A673 (cell line): ENCODE data around the gene GALM. TPM values are rescaled to one million over a fixed set of nuclear protein-coding genes. Genes with fewer than 3 reads are reported as not detected.
"Not testable (repeated sequence)": the region's sequence is repeated elsewhere in the genome, so short reads cannot be mapped to it uniquely, and the experiment has no call there.

Source experiments
- BruUV-seq: library from RNA; stranded (reverse); fragments of 400-500 nt; replicated peaks from 2 replicates; lab custom pipeline; 2021; lab: Mats Ljungman, UMichigan
- CTCF ChIA-PET: fragments of 300-600 bp; sonication (Branson Sonifier 250); formaldehyde crosslinking; loops from one replicate; lab custom pipeline; 2022; ENCODE audit warnings: antibody characterized with exemption; lab: Charles Lee
- POLR2A ChIA-PET: fragments of 300-600 bp; sonication (Branson Sonifier 250); formaldehyde crosslinking; loops from one replicate; lab custom pipeline; 2022; ENCODE audit warnings: antibody characterized with exemption; ENCODE audit not compliant: low non-redundant PET; lab: Charles Lee
- DNase-seq: peaks from one replicate; pipeline ENCODE4 v3.0.0-alpha.2; 2015; ENCODE audit warnings: low spot score
- H3K27ac ChIP-seq: fragments of 200-600 bp; sonication (generic); 2 replicates; pipeline ENCODE4 v1.5.1; 2016; ENCODE audit warnings: mixed run types, low read depth, mild to moderate bottlenecking, mixed read lengths, antibody characterized with exemption, low read length; ENCODE audit not compliant: poor library complexity, severe bottlenecking
- H3K27me3 ChIP-seq: fragments of 200-600 bp; sonication (generic); replicated peaks from 2 replicates; pipeline ENCODE4 v1.6.1; 2017; ENCODE audit warnings: mixed run types, low read depth, mild to moderate bottlenecking, mixed read lengths, antibody characterized with exemption, low read length; ENCODE audit not compliant: insufficient read depth, poor library complexity
- H3K36me3 ChIP-seq: fragments of 200-600 bp; sonication (generic); 2 replicates; pipeline ENCODE4 v1.6.1; 2016; ENCODE audit warnings: mixed run types, mild to moderate bottlenecking, mixed read lengths, antibody characterized with exemption, low read length; ENCODE audit not compliant: insufficient read depth, poor library complexity, severe bottlenecking
- H3K4me1 ChIP-seq: fragments of 200-600 bp; sonication (generic); 2 replicates; pipeline ENCODE4 v1.6.1; 2017; ENCODE audit warnings: mixed run types, mild to moderate bottlenecking, mixed read lengths, antibody characterized with exemption, low read length; ENCODE audit not compliant: insufficient read depth, poor library complexity, severe bottlenecking
- H3K4me3 ChIP-seq: fragments of 200-600 bp; sonication (generic); 2 replicates; pipeline ENCODE4 v1.5.1; 2016; ENCODE audit warnings: low read depth, mixed run types, mild to moderate bottlenecking, mixed read lengths, low read length; ENCODE audit not compliant: poor library complexity, severe bottlenecking
- H3K9me3 ChIP-seq: fragments of 200-600 bp; sonication (generic); 2 replicates; pipeline ENCODE4 v1.6.1; 2016; ENCODE audit warnings: mixed run types, low read depth, mild to moderate bottlenecking, mixed read lengths, antibody characterized with exemption, low read length; ENCODE audit not compliant: poor library complexity, severe bottlenecking
- CTCF ChIP-seq: fragments of 300-800, 200-600 bp; sonication (generic); conservative IDR thresholded peaks from 2 replicates; pipeline ENCODE4 v1.5.1; 2017; ENCODE audit warnings: low read depth, mild to moderate bottlenecking, antibody characterized with exemption, low read length, moderate library complexity, mixed read lengths
- EZH2 ChIP-seq: fragments of 200-600 bp; sonication (generic); IDR thresholded peaks from 2 replicates; pipeline ENCODE4 v1.6.1; 2017; ENCODE audit warnings: borderline replicate concordance, low read depth, mild to moderate bottlenecking, mixed read lengths, antibody characterized with exemption, low read length; ENCODE audit not compliant: poor library complexity, severe bottlenecking
- intact Hi-C: fragments of 100-400 bp; cut with micrococcal nuclease; formaldehyde crosslinking; loops from one replicate; pipeline ENCODE4 v1.10.0; 2022; ENCODE audit not compliant: unreplicated experiment
- total RNA-seq: library from RNA; stranded (reverse); gene quantifications from 2 replicates; pipeline ENCODE4 v1.2.3, GENCODE V29; 2021

The GALM gene
- total RNA-seq, 1 experiment from 2014 or later = 6.6 TPM

GRCh38 chr2:38682008-38682575 lies 16.2 kb downstream of the GALM start:
- no TSS peak for BruUV-seq
- Histone ChIP-seq H3K36me3 (no peaks in the 10 kb centered on the region), H3K27ac (no peak overlapping the region), H3K4me3 (no peak overlapping the region), H3K4me1 (no peaks in the 10 kb centered on the region), H3K27me3 (no peaks in the 10 kb centered on the region), H3K9me3 (no peaks in the 10 kb centered on the region)
- CTCF ChIA-PET = no interaction called here
- POLR2A ChIA-PET = interaction anchor here (0.5 kb wide), 1 partner anchor 35 kb away, joined by 3 read pairs; no protein-coding TSS in a partner anchor
- intact Hi-C loops = no loop called here
- DNase-seq = no peak
- TF ChIP-seq CTCF = no peak
- no peak for TF ChIP-seq EZH2

GRCh38 chr2:38682620-38683019 lies 16.7 kb downstream of the GALM start:
- DNase-seq, H3K9me3 ChIP-seq, H3K4me3 ChIP-seq, H3K27ac ChIP-seq, CTCF ChIA-PET, BruUV-seq, H3K27me3 ChIP-seq, H3K4me1 ChIP-seq, intact Hi-C loops, H3K36me3 ChIP-seq: not testable (repeated sequence)
- POLR2A ChIA-PET = interaction anchor here (0.5 kb wide), 1 partner anchor 34 kb away, joined by 3 read pairs; no protein-coding TSS in a partner anchor

GRCh38 chr2:38683766-38684165 lies 17.9 kb downstream of the GALM start:
- Histone ChIP-seq H3K9me3 (no peaks in the 10 kb centered on the region), H3K4me3 (no peak overlapping the region), H3K36me3 (no peaks in the 10 kb centered on the region), H3K27ac (no peak overlapping the region), H3K4me1 (no peaks in the 10 kb centered on the region), H3K27me3 (no peaks in the 10 kb centered on the region)
- no peak for TF ChIP-seq CTCF
- no peak for TF ChIP-seq EZH2
- no TSS peak for BruUV-seq
- DNase-seq = no peak
- intact Hi-C loops = no loop called here
- POLR2A ChIA-PET = no interaction called here
- CTCF ChIA-PET = no interaction called here

- Histone ChIP-seq H3K4me3 (no peak overlapping the region), H3K9me3 (no peaks in the 10 kb centered on the region), H3K27ac (no peak overlapping the region), H3K4me1 (no peaks in the 10 kb centered on the region), H3K36me3 (no peaks in the 10 kb centered on the region), H3K27me3 (no peaks in the 10 kb centered on the region)
- no peak for TF ChIP-seq EZH2
- no peak for TF ChIP-seq CTCF
- no peak for DNase-seq
- CTCF ChIA-PET = no interaction called here
- POLR2A ChIA-PET = no interaction called here
- intact Hi-C loops = no loop called here
- no TSS peak for BruUV-seq
These were observed 19.3 kb downstream of the GALM start for GRCh38 chr2:38685116-38685735.
